HepG2 (cell line): ENCODE measurements around the gene PRR30. TPM values are rescaled to one million over a fixed set of nuclear protein-coding genes. Genes with fewer than 3 reads are reported as not detected.
A peak's percentile ranks its signal among the peaks of the same experiment; 100 is the strongest.

Source experiments
- AHR ChIP-seq: IDR thresholded peaks from 2 replicates; pipeline ENCODE4 v1.6.1; 2018; ENCODE audit warnings: missing genetic modification reagents, missing compliant biosample characterization
- ATF7-NPFF ChIP-seq: sonication (generic); formaldehyde crosslinking; IDR thresholded peaks from 2 replicates; pipeline ENCODE4 v1.8.1; 2023; ENCODE audit warnings: mild to moderate bottlenecking, low read depth, missing genetic modification reagents, moderate library complexity
- BHLHE40 ChIP-seq: IDR thresholded peaks from 2 replicates; pipeline ENCODE4 v1.6.1; 2011; ENCODE audit warnings: low read length, improper control_type of control experiment
- CEBPG ChIP-seq: IDR thresholded peaks from 2 replicates; pipeline ENCODE4 v1.6.1; 2016
- CHD2 ChIP-seq: IDR thresholded peaks from 2 replicates; pipeline ENCODE4 v1.6.1; 2011; ENCODE audit warnings: low read depth, low read length, improper control_type of control experiment
- EED ChIP-seq: sonication (generic); formaldehyde crosslinking; IDR thresholded peaks from 2 replicates; pipeline ENCODE4 v1.5.0; 2020; ENCODE audit warnings: mild to moderate bottlenecking, missing genetic modification reagents
- ERF ChIP-seq: IDR thresholded peaks from 2 replicates; pipeline ENCODE4 v1.6.1; 2018; ENCODE audit warnings: missing biosample characterization, missing genetic modification reagents
- GPN1 ChIP-seq: sonication (generic); formaldehyde crosslinking; IDR thresholded peaks from 2 replicates; pipeline ENCODE4 v1.5.1; 2020; ENCODE audit warnings: missing genetic modification reagents, borderline replicate concordance
- JDP2 ChIP-seq: sonication (generic); formaldehyde crosslinking; IDR thresholded peaks from 2 replicates; pipeline ENCODE4 v1.8.1; 2022; ENCODE audit warnings: missing genetic modification reagents, borderline replicate concordance
- KLF9 ChIP-seq: IDR thresholded peaks from 2 replicates; pipeline ENCODE4 v1.6.1; 2016; ENCODE audit warnings: low read depth
- NR1H2 ChIP-seq: sonication (generic); formaldehyde crosslinking; IDR thresholded peaks from 2 replicates; pipeline ENCODE4 v1.8.1; 2022; ENCODE audit warnings: low read depth, missing genetic modification reagents, borderline replicate concordance
- PLRG1 ChIP-seq: fragments of 450-650 bp; conservative IDR thresholded peaks from 2 replicates; pipeline ENCODE4 v1.6.1; 2016
- RERE ChIP-seq: IDR thresholded peaks from 2 replicates; pipeline ENCODE4 v1.6.1; 2016; ENCODE audit warnings: low read depth, missing genetic modification reagents, missing compliant biosample characterization
- TSC22D2 ChIP-seq: sonication (generic); formaldehyde crosslinking; IDR thresholded peaks from 2 replicates; pipeline ENCODE4 v1.5.1; 2020; ENCODE audit warnings: missing genetic modification reagents, mild to moderate bottlenecking, borderline replicate concordance
- ZBTB14 ChIP-seq: sonication (generic); formaldehyde crosslinking; IDR thresholded peaks from 2 replicates; pipeline ENCODE4 v1.4.0; 2020; ENCODE audit warnings: missing genetic modification reagents
- ZBTB26 ChIP-seq: IDR thresholded peaks from 2 replicates; pipeline ENCODE4 v1.6.1; 2016; ENCODE audit warnings: missing compliant biosample characterization, missing genetic modification reagents, borderline replicate concordance
- ZBTB7B ChIP-seq: sonication (generic); formaldehyde crosslinking; IDR thresholded peaks from 2 replicates; pipeline ENCODE4 v1.4.0; 2020; ENCODE audit warnings: missing genetic modification reagents
- ZFP41 ChIP-seq: sonication (generic); formaldehyde crosslinking; IDR thresholded peaks from 2 replicates; pipeline ENCODE4 v1.4.0; 2020; ENCODE audit warnings: mild to moderate bottlenecking, missing genetic modification reagents, borderline replicate concordance
- ZNF180 ChIP-seq: sonication (generic); formaldehyde crosslinking; IDR thresholded peaks from 2 replicates; pipeline ENCODE4 v1.4.0; 2020; ENCODE audit warnings: low read depth, missing genetic modification reagents, borderline replicate concordance
- ZNF224 ChIP-seq: sonication (generic); formaldehyde crosslinking; IDR thresholded peaks from 2 replicates; pipeline ENCODE4 v1.5.0; 2020; ENCODE audit warnings: mild to moderate bottlenecking, missing genetic modification reagents
- ZNF558 ChIP-seq: sonication (generic); formaldehyde crosslinking; IDR thresholded peaks from 2 replicates; pipeline ENCODE4 v1.9.0; 2022; ENCODE audit warnings: mild to moderate bottlenecking, missing genetic modification reagents, borderline replicate concordance
- polyA plus RNA-seq, 8 experiments: library from polyadenylated mRNA; depleted of rRNA in 3 of 8; stranded (reverse) in 7 of 8; unstranded in 1 of 8; fragments of >200 nt; fragmentation: Illumina TruSeq in 4 of 8; extraction: Trizol in 4 of 8; gene quantifications; 2 replicates each; pipeline versions ENCODE4 v1.2.1 to v1.2.3, GENCODE V29; 2011 to 2016; ENCODE audit warnings: low read depth in 4 of 8, missing spikeins in 1 of 8, mixed read lengths in 1 of 8; ENCODE audit not compliant: insufficient read depth in 1 of 8
- total RNA-seq, 5 experiments: library from RNA; depleted of rRNA; stranded (reverse); fragments of >200 nt; fragmentation: Illumina TruSeq; extraction: Trizol; gene quantifications; 2 replicates each; pipeline ENCODE4 v1.2.3, GENCODE V29; 2016; ENCODE audit warnings: low read depth in 1 of 5
- TF ChIP-seq, protein P1 (sequence below): sonication (generic); formaldehyde crosslinking; IDR thresholded peaks from 2 replicates; pipeline ENCODE4 v1.8.1; 2023; ENCODE audit warnings: mild to moderate bottlenecking, missing genetic modification reagents

PRR30 gene
- total and polyA plus RNA-seq, 2 of the 13 experiments (the other 11 are each of a cell fraction or from before 2014, with no cell fraction given): not detected

DNA sequence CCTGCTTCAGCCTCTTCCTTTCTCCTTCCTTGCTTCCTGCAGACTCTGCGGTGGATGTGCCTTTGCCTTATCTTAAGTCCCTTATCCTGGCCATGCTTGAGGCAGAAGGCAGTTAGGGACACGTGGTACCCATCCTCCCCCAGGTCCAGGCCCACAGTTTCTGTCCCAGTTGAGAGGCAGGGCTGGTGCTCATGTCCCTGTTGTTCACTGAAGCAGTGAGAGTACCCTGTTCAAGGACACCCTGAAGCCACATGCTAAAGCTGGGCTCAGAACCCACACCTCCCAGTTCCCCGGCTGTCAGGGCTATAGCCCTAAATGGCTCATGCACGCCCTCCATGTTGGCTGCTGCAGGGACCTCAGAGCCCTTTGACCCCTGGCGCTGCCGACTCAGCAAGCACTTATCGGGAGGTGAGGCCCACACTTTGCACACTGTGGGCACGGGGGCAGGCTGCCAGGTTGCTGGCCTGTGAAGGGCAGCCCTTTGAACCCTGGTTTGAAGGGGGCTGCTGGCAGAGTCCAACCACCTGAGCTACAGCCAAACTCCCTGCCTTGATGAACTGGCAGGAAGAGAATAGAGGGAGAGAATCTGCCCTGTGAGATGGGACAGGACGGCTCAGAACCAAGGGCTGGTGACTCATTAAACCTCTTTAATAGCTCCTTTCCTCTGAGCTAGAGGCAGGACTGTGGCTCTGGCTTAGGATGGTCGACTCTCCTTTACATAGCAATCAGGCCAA lies 46.3 kb downstream of the PRR30 start (continued):
- TF ChIP-seq ZBTB7B (CRISPR knock-in tag): peak; percentile 99
- TF ChIP-seq ZFP41 (CRISPR knock-in tag): no peak
- TF ChIP-seq RERE: 0 out of 2 replicates have a peak, but pooled peaks have one; percentile 22
- TF ChIP-seq ERF (CRISPR knock-in tag): peak; percentile 82; the same call in 1 of the 2 replicates
- TF ChIP-seq CHD2: no peak
- TF ChIP-seq ZNF224 (CRISPR knock-in tag): no peak
- no peak for TF ChIP-seq BHLHE40
- no peak for TF ChIP-seq JDP2 (CRISPR knock-in tag)
- TF ChIP-seq EED (CRISPR knock-in tag): peak; percentile 6; the same call in 1 of the 2 replicates
- TF ChIP-seq ATF7-NPFF (CRISPR knock-in tag): peak; percentile 63; the same call in 1 of the 2 replicates
- TF ChIP-seq TSC22D2 (CRISPR knock-in tag): peak; percentile 86; the same call in 1 of the 2 replicates
- TF ChIP-seq ZNF180 (CRISPR knock-in tag): no peak
- TF ChIP-seq, protein P1, sequence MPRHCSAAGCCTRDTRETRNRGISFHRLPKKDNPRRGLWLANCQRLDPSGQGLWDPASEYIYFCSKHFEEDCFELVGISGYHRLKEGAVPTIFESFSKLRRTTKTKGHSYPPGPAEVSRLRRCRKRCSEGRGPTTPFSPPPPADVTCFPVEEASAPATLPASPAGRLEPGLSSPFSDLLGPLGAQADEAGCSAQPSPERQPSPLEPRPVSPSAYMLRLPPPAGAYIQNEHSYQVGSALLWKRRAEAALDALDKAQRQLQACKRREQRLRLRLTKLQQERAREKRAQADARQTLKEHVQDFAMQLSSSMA (CRISPR knock-in tag): peak; percentile 73; the same call in 1 of the 2 replicates
- no peak for TF ChIP-seq KLF9 (CRISPR knock-in tag)
- no peak for TF ChIP-seq GPN1 (CRISPR knock-in tag)
- TF ChIP-seq AHR: peak; percentile 72
- TF ChIP-seq NR1H2 (CRISPR knock-in tag): no peak
- TF ChIP-seq ZBTB14 (CRISPR knock-in tag): no peak
- peak; percentile 38; the same call in 1 of the 2 replicates for TF ChIP-seq CEBPG
- TF ChIP-seq ZNF558: peak; percentile 72; the same call in 1 of the 2 replicates
- TF ChIP-seq PLRG1: no peak
- peak; percentile 68; the same call in 1 of the 2 replicates for TF ChIP-seq ZBTB26 (CRISPR knock-in tag)
